ENCODE results near the gene DTX3. TPM values are rescaled to one million over a fixed set of nuclear protein-coding genes. Genes with fewer than 3 reads are reported as not detected.

The DTX3 gene
- total RNA-seq, 1 experiment from 2014 or later, result 67.5 TPM

- H3K4me3 Mint-ChIP-seq, result no peak overlapping the region; a peak in 1 of 5 replicates
- peaks cover 31% of the 10 kb centered on the region for H3K27me3 Mint-ChIP-seq (ENCODE audit: low read depth)
These were observed 33.5 kb downstream of the DTX3 start for GRCh38 chr12:57638096-57638495.

More at GRCh38 chr12:57638096-57638495, 33.5 kb downstream of the DTX3 start:
- Histone ChIP-seq H4K5ac (ENCODE audit: insufficient read length, low read depth, low read length) (no peak overlapping the region), H2AFZ (ENCODE audit: low read length) (no peak overlapping the region), H2BK15ac (ENCODE audit: low read depth, low read length) (no peak overlapping the region), H3K79me1 (ENCODE audit: insufficient read depth, low read depth, low read length, poor library complexity, severe bottlenecking) (no peaks in the 10 kb centered on the region), H3K4me1 (ENCODE audit: insufficient read depth, low read length) (peaks cover 4% of the 10 kb centered on the region; the same call in 1 of the 2 replicates), H3K4ac (ENCODE audit: low read depth, low read length) (no peak overlapping the region), H4K91ac (ENCODE audit: insufficient read length, low read depth, low read length) (no peak overlapping the region), H2BK12ac (ENCODE audit: insufficient read length, low read depth, low read length) (no peak overlapping the region), H3K27ac (ENCODE audit: insufficient read length, low read depth, low read length) (no peak overlapping the region), H3T11ph (ENCODE audit: low read length) (no peak overlapping the region), H3K27me3 (ENCODE audit: insufficient read depth, low read length) (peaks cover 2% of the 10 kb centered on the region; the same call in 1 of the 2 replicates), H3K18ac (ENCODE audit: insufficient read length, low read depth, low read length) (no peak overlapping the region), H2BK5ac (ENCODE audit: insufficient read length, low read length) (no peak overlapping the region), H2BK120ac (ENCODE audit: low read depth, low read length, poor library complexity, severe bottlenecking) (no peak overlapping the region), H4K20me1 (ENCODE audit: control insufficient read depth, insufficient read depth, insufficient read length) (no peaks in the 10 kb centered on the region), H3K9ac (ENCODE audit: extremely low read depth, insufficient read length, low read length) (no peak overlapping the region), H3K23me2 (ENCODE audit: insufficient read length, low read depth, low read length, poor library complexity, severe bottlenecking) (peaks cover 4% of the 10 kb centered on the region), H3K56ac (ENCODE audit: insufficient read length, low read depth, low read length) (no peak overlapping the region), H4K8ac (replicated peaks; ENCODE audit: insufficient read length, low read depth, low read length) (no peak overlapping the region), H3K9me3 (ENCODE audit: control insufficient read depth, low read depth, low read length) (no peaks in the 10 kb centered on the region), H3K79me2 (ENCODE audit: insufficient read depth, low read length) (no peaks in the 10 kb centered on the region), H3K23ac (ENCODE audit: insufficient read length, low read depth, low read length) (no peak overlapping the region), H2BK20ac (ENCODE audit: low read depth, low read length, poor library complexity, severe bottlenecking) (no peak overlapping the region), H3K14ac (ENCODE audit: insufficient read depth, low read length) (no peak overlapping the region), H3K4me2 (ENCODE audit: insufficient read depth, insufficient read length, low read length) (no peak overlapping the region), H2AK5ac (ENCODE audit: insufficient read length, low read length) (no peak overlapping the region)
- no peak for DNase-seq
- H3K4me1 Mint-ChIP-seq, result peaks cover 21 to 22% of the 10 kb centered on the region in 2 experiments
- no CpG with 5 or more reads among the region's 3 CpGs for WGBS (ENCODE audit: extremely low coverage, insufficient read length, low lambda C conversion rate)
- no peaks in the 10 kb centered on the region; a peak in 1 of 7 replicates for H3K36me3 Mint-ChIP-seq (ENCODE audit: insufficient read depth in 1 of 3, low read depth in 3 of 3)
- H3K9me3 Mint-ChIP-seq, result peaks cover 11 to 13% of the 10 kb centered on the region in 2 experiments; a peak in 4 of 5 replicates
- no peak for TF ChIP-seq CTCF (conservative IDR thresholded peaks at IDR 0.05)
- no peak overlapping the region for H3K27ac Mint-ChIP-seq
